Panc1 (cell line): Measurements from ENCODE around the gene CYB5D1. TPM values are rescaled to one million over a fixed set of nuclear protein-coding genes. Genes with fewer than 3 reads are reported as not detected.

Experiments used
- ATAC-seq: fragments of 200-7000 bp; cut with Tn5 transposase; 2 replicates; pipeline ENCODE4 v1.9.1; 2020; ENCODE audit warnings: mild to moderate bottlenecking, moderate library complexity
- BruUV-seq: library from RNA; stranded (reverse); fragments of 400-500 nt; replicated peaks from 2 replicates; lab custom pipeline; 2021; lab: Mats Ljungman, UMichigan
- CTCF ChIA-PET: fragments of 300-600 bp; sonication (Branson Sonifier 250); formaldehyde crosslinking; loops from one replicate; lab custom pipeline; 2022; ENCODE audit warnings: antibody characterized with exemption; lab: Charles Lee
- POLR2A ChIA-PET: fragments of 300-600 bp; sonication (Branson Sonifier 250); formaldehyde crosslinking; loops from one replicate; lab custom pipeline; 2022; ENCODE audit warnings: antibody characterized with exemption; lab: Charles Lee
- DNase-seq: peaks from one replicate; pipeline ENCODE4 v3.0.0-alpha.2; 2010; ENCODE audit warnings: low read depth, low spot score
- H3K27ac ChIP-seq: 2 replicates; pipeline ENCODE4 v1.5.1; 2011; ENCODE audit warnings: mild to moderate bottlenecking, low read length, inconsistent platforms
- H3K27me3 ChIP-seq: fragments of 200-500 bp; sonication (Bioruptor generic); 2 replicates; pipeline ENCODE4 v1.6.0; 2014; ENCODE audit warnings: low read length, inconsistent platforms; ENCODE audit not compliant: control insufficient read depth, insufficient read depth
- H3K36me3 ChIP-seq: fragments of 200-500 bp; sonication (Bioruptor generic); 2 replicates; pipeline ENCODE4 v1.5.1; 2014; ENCODE audit warnings: inconsistent platforms, mild to moderate bottlenecking, low read length, moderate library complexity; ENCODE audit not compliant: control insufficient read depth, insufficient read depth
- H3K4me1 ChIP-seq: 2 replicates; pipeline ENCODE4 v1.5.1; 2011; ENCODE audit warnings: inconsistent platforms, mild to moderate bottlenecking, low read length, moderate library complexity; ENCODE audit not compliant: control insufficient read depth, insufficient read depth
- H3K4me3 ChIP-seq, 2 experiments: 2 replicates each; pipeline ENCODE4 v1.5.1; 2011 to 2012; ENCODE audit warnings: low read depth in 2 of 2, low read length in 2 of 2, mild to moderate bottlenecking in 2 of 2, inconsistent platforms in 1 of 2, moderate library complexity in 1 of 2
- H3K9me3 ChIP-seq: fragments of 200-500 bp; sonication (Bioruptor generic); 2 replicates; pipeline ENCODE4 v1.5.1; 2014; ENCODE audit warnings: low read depth, mild to moderate bottlenecking, inconsistent platforms, low read length, moderate library complexity; ENCODE audit not compliant: control insufficient read depth, insufficient read depth
- CTCF ChIP-seq: fragments of 450-650 bp; IDR thresholded peaks from 2 replicates; pipeline ENCODE4 v1.5.1; 2017; ENCODE audit warnings: mild to moderate bottlenecking
- POLR2AphosphoS5 ChIP-seq: IDR thresholded peaks from 2 replicates; pipeline ENCODE4 v1.6.1; 2012; ENCODE audit warnings: mild to moderate bottlenecking, low read depth, low read length, moderate library complexity
- REST ChIP-seq, 2 experiments: IDR thresholded peaks; 2 replicates each; pipeline ENCODE4 v1.6.1; 2011 to 2012; ENCODE audit warnings: low read depth in 2 of 2, control low read depth in 1 of 2, low read length in 1 of 2, mild to moderate bottlenecking in 1 of 2, moderate library complexity in 1 of 2; ENCODE audit not compliant: insufficient read depth in 1 of 2
- SIN3A ChIP-seq: IDR thresholded peaks from 2 replicates; pipeline ENCODE4 v1.6.1; 2012; ENCODE audit warnings: low read depth, mild to moderate bottlenecking, low read length, moderate library complexity, borderline replicate concordance; ENCODE audit not compliant: insufficient read depth
- TCF7L2 ChIP-seq: IDR thresholded peaks from 2 replicates; pipeline ENCODE4 v1.6.1; 2011; ENCODE audit warnings: mild to moderate bottlenecking, low read depth, low read length, inconsistent platforms
- in situ Hi-C: cut with HindIII; loops from 2 replicates; pipeline ENCODE4 v1.10.0; 2016; ENCODE audit warnings: low sequenced_read_pairs, low pct_unique_long_range_greater_than_20kb
- intact Hi-C: fragments of 100-400 bp; cut with micrococcal nuclease; formaldehyde crosslinking; loops from one replicate; pipeline ENCODE4 v1.10.0; 2022; ENCODE audit not compliant: unreplicated experiment
- total RNA-seq: library from RNA; stranded (reverse); gene quantifications from one replicate; pipeline ENCODE4 v1.2.1, GENCODE V29; 2021; ENCODE audit not compliant: unreplicated experiment

Gene CYB5D1
- total RNA-seq, 1 experiment from 2014 or later: 8.6 TPM

- ChIA-PET POLR2A (no interaction called here), CTCF (no interaction called here)
- intact Hi-C loops (loop anchor here (10.0 kb wide), 1 partner anchor 109 kb away; no protein-coding TSS in a partner anchor), in situ Hi-C loops (no loop called here)
- no peak for DNase-seq
- no peak overlapping the region for H3K4me3 ChIP-seq
- no peaks in the 10 kb centered on the region for H3K27me3 ChIP-seq
- peaks cover 12% of the 10 kb centered on the region for H3K4me1 ChIP-seq
- TF ChIP-seq CTCF: no peak
- no peak for TF ChIP-seq SIN3A
- no peak for TF ChIP-seq POLR2AphosphoS5
- TF ChIP-seq TCF7L2: no peak
- no peaks in the 10 kb centered on the region for H3K9me3 ChIP-seq
- H3K27ac ChIP-seq: no peak overlapping the region
- peaks cover 5% of the 10 kb centered on the region; the same call in 1 of the 2 replicates for H3K36me3 ChIP-seq
- no TSS peak for BruUV-seq
- ATAC-seq: no peak
Observed at GRCh38 chr17:7854078-7854777, 3.6 kb upstream of the CYB5D1 start.

- TF ChIP-seq REST (IDR thresholded peaks at IDR 0.05; ENCODE audit: insufficient read depth in 1 of 2, low read depth in 2 of 2, low read length in 1 of 2) (no peak), TCF7L2 (no peak), POLR2AphosphoS5 (no peak), SIN3A (no peak), CTCF (no peak)
- ChIA-PET CTCF (interaction anchor here (0.6 kb wide), 1 partner anchor 113 kb away, joined by 10 read pairs; no protein-coding TSS in a partner anchor), POLR2A (interaction anchor here (0.6 kb wide), 1 partner anchor 256 kb away, joined by 10 read pairs; no protein-coding TSS in a partner anchor)
- no peaks in the 10 kb centered on the region for H3K9me3 ChIP-seq
- H3K4me1 ChIP-seq: peaks cover 14% of the 10 kb centered on the region
- peaks cover 5% of the 10 kb centered on the region; the same call in 1 of the 2 replicates for H3K36me3 ChIP-seq
- intact Hi-C loops (loop anchor here (10.0 kb wide), 1 partner anchor 110 kb away; no protein-coding TSS in a partner anchor), in situ Hi-C loops (no loop called here)
- ATAC-seq (no peak), DNase-seq (no peak)
- H3K27ac ChIP-seq: peak within 1 kb of the TSS; percentile 97
- BruUV-seq: no TSS peak
- peak within 1 kb of the TSS; percentile 74 to 79 for H3K4me3 ChIP-seq
- H3K27me3 ChIP-seq: no peaks in the 10 kb centered on the region
Observed at GRCh38 chr17:7854851-7855659, 2.7 kb upstream of the CYB5D1 start, which contains the start of gene TMEM88. TSS of gene TMEM88 (plus strand) at chr17:7855066. CDS start at chr17:7855075, 9 bp downstream.
